CD4-positive, alpha-beta T cell (primary cell): ENCODE data around the gene ZNF41. TPM values are rescaled to one million over a fixed set of nuclear protein-coding genes. Genes with fewer than 3 reads are reported as not detected.
"Not testable (repeated sequence)": the region's sequence is repeated elsewhere in the genome, so short reads cannot be mapped to it uniquely, and the experiment has no call there.

Experiments used
- ATAC-seq: fragments of 200-7000 bp; cut with Tn5 transposase; one replicate; pipeline ENCODE4 v1.10.0; 2022; ENCODE audit warnings: mild to moderate bottlenecking; ENCODE audit not compliant: poor library complexity
- CTCF ChIA-PET: fragments of 350-600 bp; sonication (Branson Sonifier 250); formaldehyde crosslinking; loops from one replicate; lab custom pipeline; 2021; ENCODE audit warnings: antibody characterized with exemption, inconsistent platforms; lab: Charles Lee
- POLR2A ChIA-PET: fragments of 350-600 bp; sonication (Branson Sonifier 250); formaldehyde crosslinking; loops from one replicate; lab custom pipeline; 2021; ENCODE audit warnings: antibody characterized with exemption, inconsistent platforms; lab: Charles Lee
- DNase-seq, 14 experiments: peaks; one replicate each; pipeline ENCODE4 v3.0.0-alpha.2; 2013 to 2020; ENCODE audit warnings: mixed read lengths in 2 of 14
- H3K27ac ChIP-seq, 2 donors: one replicate each; pipeline versions ENCODE4 v1.5.1 to v1.7.0; 2013; ENCODE audit warnings: low read length in 2 of 2, low read depth in 1 of 2, mild to moderate bottlenecking in 1 of 2
- H3K27me3 ChIP-seq, 2 experiments: 1 replicate in 1 of 2; 2 replicates in 1 of 2; pipeline versions ENCODE4 v1.6.1 to v1.7.0; 2013; ENCODE audit warnings: low read length in 2 of 2, control low read depth in 1 of 2, mild to moderate bottlenecking in 1 of 2, moderate library complexity in 1 of 2; ENCODE audit not compliant: insufficient read depth in 2 of 2, control insufficient read depth in 1 of 2
- H3K36me3 ChIP-seq: one replicate; pipeline ENCODE4 v1.6.1; 2013; ENCODE audit warnings: low read length, control low read depth; ENCODE audit not compliant: insufficient read depth
- H3K4me1 ChIP-seq: one replicate; pipeline ENCODE4 v1.6.1; 2013; ENCODE audit warnings: low read length, control low read depth; ENCODE audit not compliant: insufficient read depth
- H3K4me3 ChIP-seq: one replicate; pipeline ENCODE4 v1.5.1; 2013; ENCODE audit warnings: mild to moderate bottlenecking, low read length, moderate library complexity
- H3K9me3 ChIP-seq, 2 experiments: 1 replicate in 1 of 2; 2 replicates in 1 of 2; pipeline versions ENCODE4 v1.6.1 to v1.7.0; 2013; ENCODE audit warnings: low read length in 2 of 2, mild to moderate bottlenecking in 2 of 2, control low read depth in 1 of 2, moderate library complexity in 1 of 2; ENCODE audit not compliant: control insufficient read depth in 1 of 2, insufficient read depth in 1 of 2
- H3K27ac Mint-ChIP-seq: one replicate; pipeline ENCODE4 v1.8.0; 2020; ENCODE audit warnings: mixed read lengths
- H3K27me3 Mint-ChIP-seq: one replicate; pipeline ENCODE4 v1.8.0; 2021; ENCODE audit warnings: mixed read lengths
- H3K36me3 Mint-ChIP-seq: one replicate; pipeline ENCODE4 v1.8.0; 2021; ENCODE audit warnings: low read depth, mixed read lengths
- H3K4me1 Mint-ChIP-seq: one replicate; pipeline ENCODE4 v1.8.0; 2021; ENCODE audit warnings: low read depth, mixed read lengths
- H3K4me3 Mint-ChIP-seq: one replicate; pipeline ENCODE4 v1.8.0; 2020; ENCODE audit warnings: mild to moderate bottlenecking, mixed read lengths
- H3K9me3 Mint-ChIP-seq: one replicate; pipeline ENCODE4 v1.8.0; 2020; ENCODE audit warnings: mixed read lengths
- CTCF ChIP-seq: fragments of 200-600 bp; IDR thresholded peaks from one replicate; pipeline ENCODE4 v1.8.0; 2022; ENCODE audit warnings: antibody characterized with exemption, mild to moderate bottlenecking
- intact Hi-C, 2 experiments: fragments of 100-400 bp; cut with DNase I in 1 of 2; cut with micrococcal nuclease in 1 of 2; formaldehyde crosslinking; loops; one replicate each; pipeline versions ENCODE4 v1.15.1 to v1.9.0; 2023 to 2025; cut with DNase I, micrococcal nuclease
- total RNA-seq, 174 experiments: library from RNA in 2 of 174; stranded (reverse) in 2 of 174; gene quantifications; one replicate each; pipeline ENCODE4 v1.2.3 and lab custom pipeline; 2021 to 2026

ZNF41 gene
- total RNA-seq, 2 experiments from 2014 or later: 3.1 to 3.9 TPM

DNA sequence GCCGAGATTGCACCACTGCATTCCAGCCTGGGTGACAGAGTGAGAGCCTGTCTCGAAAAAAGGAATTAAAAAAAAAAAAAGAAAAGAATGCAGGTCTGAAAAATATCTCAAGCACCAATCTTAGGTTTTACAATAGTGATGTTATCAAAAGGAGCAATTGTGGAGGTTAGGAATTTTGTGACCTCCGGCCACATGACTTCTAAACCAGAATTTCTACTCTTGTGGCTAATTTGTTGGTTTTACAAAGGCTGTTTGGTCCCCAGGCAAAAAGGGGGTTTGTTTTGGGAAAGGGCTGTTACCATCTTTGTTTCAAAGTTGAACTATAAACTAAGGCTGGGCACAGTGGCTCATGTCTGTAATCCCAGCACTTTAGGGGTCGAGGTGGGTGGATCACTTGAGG lies 15.4 kb upstream of the ZNF41 start:
- DNase-seq: no peak
- H3K4me3 Mint-ChIP-seq: no peak overlapping the region
- no peaks in the 10 kb centered on the region for H3K9me3 Mint-ChIP-seq
- Histone ChIP-seq H3K27me3 (no peaks in the 10 kb centered on the region), H3K4me3 (no peak overlapping the region), H3K36me3 (no peaks in the 10 kb centered on the region), H3K4me1 (no peaks in the 10 kb centered on the region), H3K9me3 (no peaks in the 10 kb centered on the region), H3K27ac (no peak overlapping the region)
- CTCF ChIA-PET: interaction anchor here (1.8 kb wide), 1 partner anchor 25 kb away, joined by 3 read pairs; no protein-coding TSS in a partner anchor
- POLR2A ChIA-PET: no interaction called here
- ATAC-seq: no peak
- H3K4me1 Mint-ChIP-seq: no peaks in the 10 kb centered on the region
- no peak for TF ChIP-seq CTCF
- intact Hi-C loops: loop anchor here in 1 of 2 experiments (10.0 kb wide), 1 partner anchor 526 kb away; no protein-coding TSS in a partner anchor
- no peaks in the 10 kb centered on the region for H3K27me3 Mint-ChIP-seq
- no peaks in the 10 kb centered on the region for H3K36me3 Mint-ChIP-seq
- no peak overlapping the region for H3K27ac Mint-ChIP-seq

DNA sequence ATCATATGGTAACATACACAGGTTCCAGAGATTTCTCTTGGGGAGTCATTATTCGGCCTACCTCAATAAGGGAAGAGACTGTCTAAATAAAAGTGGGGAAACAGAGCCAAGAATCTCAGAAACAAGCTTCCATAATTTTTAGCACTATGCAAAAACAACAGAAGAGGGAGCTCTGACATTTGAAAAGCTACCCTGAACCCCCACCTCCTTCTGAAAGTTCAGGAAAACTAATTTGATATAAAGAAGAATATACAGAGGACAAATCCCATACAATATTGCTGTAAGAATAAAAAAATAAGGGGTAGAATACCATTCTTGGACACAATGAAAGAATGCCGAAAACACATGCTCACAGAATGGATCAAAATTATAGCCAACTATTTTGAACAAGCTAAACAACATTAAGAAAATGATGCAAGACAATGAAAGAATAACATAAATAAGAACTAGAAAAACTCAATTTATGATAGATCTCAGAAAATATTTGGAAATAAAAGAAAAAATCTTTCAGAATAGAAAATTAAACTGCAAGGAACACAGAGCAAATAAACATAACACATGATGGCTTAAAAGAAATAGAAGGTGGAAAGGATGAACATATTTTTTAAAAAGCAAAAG lies 14.4 kb upstream of the ZNF41 start:
- Mint-ChIP-seq H3K4me3 (no peak overlapping the region), H3K9me3 (no peaks in the 10 kb centered on the region), H3K36me3 (no peaks in the 10 kb centered on the region), H3K4me1 (no peaks in the 10 kb centered on the region), H3K27me3 (no peaks in the 10 kb centered on the region), H3K27ac (no peak overlapping the region)
- no peak overlapping the region for H3K4me3 ChIP-seq
- no peaks in the 10 kb centered on the region for H3K27me3 ChIP-seq
- CTCF ChIA-PET: no interaction called here
- H3K36me3 ChIP-seq: no peaks in the 10 kb centered on the region
- intact Hi-C loops: loop anchor here in 1 of 2 experiments (10.0 kb wide), 1 partner anchor 527 kb away; no protein-coding TSS in a partner anchor
- DNase-seq: peak in 3 of 14 experiments; percentile 15 to 21 (median 15)
- TF ChIP-seq CTCF: peak; percentile 29
- POLR2A ChIA-PET: interaction anchor here (0.8 to 0.9 kb wide), 2 partner anchors 25 to 59 kb away, joined by 3 to 4 read pairs; no protein-coding TSS in a partner anchor
- no peak for ATAC-seq
- H3K4me1 ChIP-seq: no peaks in the 10 kb centered on the region
- H3K27ac ChIP-seq: no peak overlapping the region
- no peaks in the 10 kb centered on the region for H3K9me3 ChIP-seq

GRCh38 chrX:47492133-47492532 lies 9.1 kb upstream of the ZNF41 start:
- POLR2A ChIA-PET: interaction anchor here (0.7 kb wide), 1 partner anchor 273 kb away, joined by 3 read pairs; no protein-coding TSS in a partner anchor
- H3K4me1 ChIP-seq, H3K27me3 ChIP-seq, CTCF ChIA-PET, H3K27ac ChIP-seq, H3K36me3 Mint-ChIP-seq, H3K9me3 Mint-ChIP-seq, H3K36me3 ChIP-seq, H3K4me3 Mint-ChIP-seq, H3K4me1 Mint-ChIP-seq, DNase-seq, H3K27ac Mint-ChIP-seq, H3K27me3 Mint-ChIP-seq, ATAC-seq, H3K4me3 ChIP-seq, H3K9me3 ChIP-seq: not testable (repeated sequence)
- intact Hi-C loops: loop anchor here in 1 of 2 experiments (10.0 kb wide), 1 partner anchor 533 kb away; no protein-coding TSS in a partner anchor
